Activated naive CD4-positive, alpha-beta T cell treated with anti-CD3 and anti-CD28 coated beads, Interleukin-2, amount 50 U/mL, for 24 hours (primary cell): ENCODE results near the gene IGSF22.
A peak's percentile ranks its signal among the peaks of the same experiment; 100 is the strongest.

Experiments used
- H3K27ac Mint-ChIP-seq: one replicate; pipeline ENCODE4 v1.8.0; 2021; ENCODE audit warnings: mild to moderate bottlenecking, mixed read lengths
- H3K27me3 Mint-ChIP-seq: one replicate; pipeline ENCODE4 v1.8.0; 2021; ENCODE audit warnings: mixed read lengths
- H3K36me3 Mint-ChIP-seq: one replicate; pipeline ENCODE4 v1.8.0; 2021; ENCODE audit warnings: mixed read lengths
- H3K4me1 Mint-ChIP-seq: one replicate; pipeline ENCODE4 v1.8.0; 2021; ENCODE audit warnings: mixed read lengths
- H3K4me3 Mint-ChIP-seq: one replicate; pipeline ENCODE4 v1.8.0; 2021; ENCODE audit warnings: mild to moderate bottlenecking, mixed read lengths
- H3K9me3 Mint-ChIP-seq: one replicate; pipeline ENCODE4 v1.8.0; 2021; ENCODE audit warnings: mixed read lengths

IGSF22 gene

GRCh38 chr11:18726040-18726439 lies at the start of gene IGSF22:
Gene IGSF22 (minus strand): TSS chr11:18726188. CDS start chr11:18724236, 1,952 bp downstream.
- Mint-ChIP-seq H3K9me3 (no peaks in the 10 kb centered on the region), H3K27ac (no peak within 1 kb of the TSS), H3K36me3 (no peaks in the 10 kb centered on the region), H3K4me3 (no peak within 1 kb of the TSS), H3K27me3 (no peaks in the 10 kb centered on the region), H3K4me1 (peaks cover 13% of the 10 kb centered on the region)

GRCh38 chr11:18774801-18775200 lies 48.8 kb upstream of the IGSF22 start:
- no peak overlapping the region for H3K27ac Mint-ChIP-seq
- H3K27me3 Mint-ChIP-seq: peaks cover 3% of the 10 kb centered on the region
- peaks cover 8% of the 10 kb centered on the region for H3K4me1 Mint-ChIP-seq
- peaks cover 2% of the 10 kb centered on the region for H3K36me3 Mint-ChIP-seq
- no peaks in the 10 kb centered on the region for H3K9me3 Mint-ChIP-seq
- H3K4me3 Mint-ChIP-seq: no peak overlapping the region

- Mint-ChIP-seq H3K9me3 (no peaks in the 10 kb centered on the region), H3K4me3 (no peak overlapping the region), H3K27me3 (peaks cover 3% of the 10 kb centered on the region), H3K36me3 (peaks cover 2% of the 10 kb centered on the region), H3K27ac (no peak overlapping the region), H3K4me1 (peaks cover 4% of the 10 kb centered on the region)
Observed at GRCh38 chr11:18773681-18774080, 47.7 kb upstream of the IGSF22 start.

- H3K9me3 Mint-ChIP-seq: no peaks in the 10 kb centered on the region
- H3K4me3 Mint-ChIP-seq: no peak overlapping the region
- peaks cover 3% of the 10 kb centered on the region for H3K27me3 Mint-ChIP-seq
- no peaks in the 10 kb centered on the region for H3K4me1 Mint-ChIP-seq
- no peaks in the 10 kb centered on the region for H3K36me3 Mint-ChIP-seq
- H3K27ac Mint-ChIP-seq: no peak overlapping the region
Observed at GRCh38 chr11:18773104-18773503, 47.1 kb upstream of the IGSF22 start.

- no peaks in the 10 kb centered on the region for H3K36me3 Mint-ChIP-seq
- peaks cover 3% of the 10 kb centered on the region for H3K27me3 Mint-ChIP-seq
- no peak overlapping the region for H3K27ac Mint-ChIP-seq
- H3K4me1 Mint-ChIP-seq: no peaks in the 10 kb centered on the region
- H3K4me3 Mint-ChIP-seq: no peak overlapping the region
- no peaks in the 10 kb centered on the region for H3K9me3 Mint-ChIP-seq
Observed at GRCh38 chr11:18772211-18772610, 46.2 kb upstream of the IGSF22 start.

GRCh38 chr11:18771266-18772035 lies 45.5 kb upstream of the IGSF22 start:
- no peaks in the 10 kb centered on the region for H3K9me3 Mint-ChIP-seq

GRCh38 chr11:18770479-18771125 lies 44.6 kb upstream of the IGSF22 start:
- H3K4me1 Mint-ChIP-seq: no peaks in the 10 kb centered on the region
- H3K4me3 Mint-ChIP-seq: no peak overlapping the region
- no peaks in the 10 kb centered on the region for H3K9me3 Mint-ChIP-seq
- H3K27ac Mint-ChIP-seq: no peak overlapping the region
- H3K27me3 Mint-ChIP-seq: peaks cover 3% of the 10 kb centered on the region
- no peaks in the 10 kb centered on the region for H3K36me3 Mint-ChIP-seq

More at GRCh38 chr11:18771266-18772035, 45.5 kb upstream of the IGSF22 start:
- H3K36me3 Mint-ChIP-seq: no peaks in the 10 kb centered on the region
- no peak overlapping the region for H3K27ac Mint-ChIP-seq
- H3K4me3 Mint-ChIP-seq: no peak overlapping the region
- H3K4me1 Mint-ChIP-seq: no peaks in the 10 kb centered on the region
- H3K27me3 Mint-ChIP-seq: peaks cover 3% of the 10 kb centered on the region

- Mint-ChIP-seq H3K27ac (no peak overlapping the region), H3K9me3 (no peaks in the 10 kb centered on the region), H3K36me3 (no peaks in the 10 kb centered on the region), H3K27me3 (peaks cover 5% of the 10 kb centered on the region), H3K4me3 (no peak overlapping the region), H3K4me1 (no peaks in the 10 kb centered on the region)
Observed at GRCh38 chr11:18769802-18770456, 43.9 kb upstream of the IGSF22 start.

GRCh38 chr11:18768978-18769377 lies 43.0 kb upstream of the IGSF22 start:
- Mint-ChIP-seq H3K4me3 (no peak overlapping the region), H3K27ac (no peak overlapping the region), H3K4me1 (peaks cover 4% of the 10 kb centered on the region), H3K27me3 (peaks cover 5% of the 10 kb centered on the region), H3K36me3 (no peaks in the 10 kb centered on the region), H3K9me3 (no peaks in the 10 kb centered on the region)

- no peaks in the 10 kb centered on the region for H3K36me3 Mint-ChIP-seq
- H3K4me3 Mint-ChIP-seq: no peak overlapping the region
- H3K4me1 Mint-ChIP-seq: peaks cover 6% of the 10 kb centered on the region
- H3K9me3 Mint-ChIP-seq: no peaks in the 10 kb centered on the region
- peaks cover 5% of the 10 kb centered on the region for H3K27me3 Mint-ChIP-seq
- H3K27ac Mint-ChIP-seq: peak overlapping the region; percentile 41
Observed at GRCh38 chr11:18768472-18768901, 42.5 kb upstream of the IGSF22 start.

- H3K27ac Mint-ChIP-seq: no peak overlapping the region
Observed at GRCh38 chr11:18766015-18766414, 40.0 kb upstream of the IGSF22 start.

GRCh38 chr11:18765554-18765953 lies 39.6 kb upstream of the IGSF22 start:
- Mint-ChIP-seq H3K36me3 (no peaks in the 10 kb centered on the region), H3K4me3 (no peak overlapping the region), H3K9me3 (no peaks in the 10 kb centered on the region), H3K4me1 (peaks cover 6% of the 10 kb centered on the region), H3K27me3 (peaks cover 3% of the 10 kb centered on the region), H3K27ac (no peak overlapping the region)

More at GRCh38 chr11:18766015-18766414, 40.0 kb upstream of the IGSF22 start:
- Mint-ChIP-seq H3K27me3 (peaks cover 4% of the 10 kb centered on the region), H3K4me3 (no peak overlapping the region), H3K9me3 (no peaks in the 10 kb centered on the region), H3K36me3 (no peaks in the 10 kb centered on the region), H3K4me1 (peaks cover 6% of the 10 kb centered on the region)

GRCh38 chr11:18761741-18762140 lies 35.8 kb upstream of the IGSF22 start:
- Mint-ChIP-seq H3K9me3 (no peaks in the 10 kb centered on the region), H3K4me3 (no peak overlapping the region), H3K36me3 (no peaks in the 10 kb centered on the region), H3K27ac (no peak overlapping the region), H3K4me1 (peaks cover 6% of the 10 kb centered on the region), H3K27me3 (peaks cover 2% of the 10 kb centered on the region)

- Mint-ChIP-seq H3K36me3 (no peaks in the 10 kb centered on the region), H3K9me3 (no peaks in the 10 kb centered on the region), H3K27ac (no peak overlapping the region), H3K27me3 (peaks cover 2% of the 10 kb centered on the region), H3K4me1 (peaks cover 6% of the 10 kb centered on the region), H3K4me3 (no peak overlapping the region)
Observed at GRCh38 chr11:18761144-18761543, 35.2 kb upstream of the IGSF22 start.

- H3K9me3 Mint-ChIP-seq: no peaks in the 10 kb centered on the region
- no peaks in the 10 kb centered on the region for H3K27me3 Mint-ChIP-seq
- H3K4me3 Mint-ChIP-seq: no peak overlapping the region
- H3K36me3 Mint-ChIP-seq: no peaks in the 10 kb centered on the region
- no peak overlapping the region for H3K27ac Mint-ChIP-seq
- no peaks in the 10 kb centered on the region for H3K4me1 Mint-ChIP-seq
Observed at GRCh38 chr11:18757811-18758210, 31.8 kb upstream of the IGSF22 start.

- Mint-ChIP-seq H3K36me3 (no peaks in the 10 kb centered on the region), H3K9me3 (no peaks in the 10 kb centered on the region), H3K4me1 (no peaks in the 10 kb centered on the region), H3K27me3 (no peaks in the 10 kb centered on the region), H3K27ac (no peak overlapping the region), H3K4me3 (no peak overlapping the region)
Observed at GRCh38 chr11:18756889-18757288, 30.9 kb upstream of the IGSF22 start.
